ENCODE results near the gene IL18. TPM values are rescaled to one million over a fixed set of nuclear protein-coding genes. Genes with fewer than 3 reads are reported as not detected.

IL18 gene
- total and polyA plus RNA-seq, 2 of the 8 experiments (the other 6 are each of a cell fraction or from before 2014, with no cell fraction given) = 0.29 to 0.84 TPM

DNA sequence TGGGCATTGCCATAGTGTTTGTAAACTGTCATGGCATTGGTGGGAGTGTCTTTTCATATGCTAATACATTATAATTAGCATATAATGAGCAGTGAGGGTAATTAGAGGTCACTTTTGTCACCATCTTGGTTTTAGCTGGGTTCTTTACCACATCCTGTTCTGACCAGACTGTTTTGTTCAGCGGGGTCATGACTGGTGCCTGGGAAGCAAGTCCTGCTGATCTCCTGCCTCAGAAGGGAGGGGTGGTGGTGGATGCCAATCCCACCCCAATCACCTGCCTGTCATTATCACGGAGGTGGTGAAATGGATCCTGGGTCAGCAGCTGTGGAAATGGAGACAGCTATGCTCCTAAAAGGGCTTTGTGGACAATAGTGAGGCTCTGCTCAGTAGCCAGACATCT lies 31.2 kb downstream of the IL18 start (continued):
- no peak for TF ChIP-seq RBBP5 (IDR thresholded peaks at IDR 0.05; ENCODE audit: borderline replicate concordance, low read depth, low read length)

Measured in H1 (cell line).